CD4-positive, alpha-beta T cell treated with Interferon gamma for 1 hour (primary cell): ENCODE measurements around the gene ZNF750.

Source experiments
- DNase-seq: peaks from one replicate; pipeline ENCODE4 v3.0.0-alpha.2; 2020

The ZNF750 gene

GRCh38 chr17:82832881-82833475, 6.8 kb downstream of the ZNF750 start:
- no peak for DNase-seq

GRCh38 chr17:82832411-82832810, 7.4 kb downstream of the ZNF750 start:
- no peak for DNase-seq

DNA sequence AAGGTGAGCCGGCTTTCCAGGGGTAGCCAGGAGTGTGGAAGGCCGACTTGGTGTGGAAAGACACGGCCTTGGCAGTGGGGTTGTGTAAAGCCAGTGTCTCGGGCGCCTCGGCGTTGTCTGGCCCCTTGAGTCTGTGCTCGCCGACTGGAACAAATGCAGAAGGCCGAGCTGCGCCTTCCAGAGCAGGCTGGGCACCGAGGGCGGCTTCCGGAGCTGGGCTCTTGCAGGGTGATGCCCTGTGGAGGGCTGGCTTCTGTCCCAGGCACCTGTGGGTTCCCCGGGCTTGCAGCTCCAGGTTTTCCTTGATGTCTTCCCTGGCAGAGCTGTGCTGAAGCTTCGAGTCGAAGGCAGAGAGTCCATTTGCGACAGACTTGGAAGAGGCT, 8.0 kb downstream of the ZNF750 start:
- no peak for DNase-seq

- no peak for DNase-seq
Observed at GRCh38 chr17:82831041-82831817, 8.6 kb downstream of the ZNF750 start.

DNA sequence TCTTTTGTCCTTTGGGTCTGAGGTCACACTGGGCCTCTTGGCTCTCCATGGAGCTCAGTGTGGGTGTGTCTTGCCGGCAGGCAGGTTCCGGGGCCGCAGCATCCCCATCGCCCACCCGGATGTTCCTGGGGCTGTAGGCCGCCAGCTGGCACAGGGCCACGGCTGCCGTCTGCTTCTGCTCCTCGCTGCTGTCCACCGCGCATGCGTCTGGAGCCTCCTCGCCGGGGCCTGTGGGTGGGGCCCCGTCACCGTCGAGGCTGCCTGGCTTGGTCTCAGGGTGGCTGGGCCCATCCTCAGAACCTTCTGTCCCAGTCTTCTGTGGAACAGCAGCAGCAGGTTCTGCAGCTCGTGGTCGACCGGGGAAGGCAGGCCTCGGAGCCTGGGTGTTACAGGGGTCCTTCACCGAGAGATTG, 9.6 kb downstream of the ZNF750 start:
- no peak for DNase-seq

DNA sequence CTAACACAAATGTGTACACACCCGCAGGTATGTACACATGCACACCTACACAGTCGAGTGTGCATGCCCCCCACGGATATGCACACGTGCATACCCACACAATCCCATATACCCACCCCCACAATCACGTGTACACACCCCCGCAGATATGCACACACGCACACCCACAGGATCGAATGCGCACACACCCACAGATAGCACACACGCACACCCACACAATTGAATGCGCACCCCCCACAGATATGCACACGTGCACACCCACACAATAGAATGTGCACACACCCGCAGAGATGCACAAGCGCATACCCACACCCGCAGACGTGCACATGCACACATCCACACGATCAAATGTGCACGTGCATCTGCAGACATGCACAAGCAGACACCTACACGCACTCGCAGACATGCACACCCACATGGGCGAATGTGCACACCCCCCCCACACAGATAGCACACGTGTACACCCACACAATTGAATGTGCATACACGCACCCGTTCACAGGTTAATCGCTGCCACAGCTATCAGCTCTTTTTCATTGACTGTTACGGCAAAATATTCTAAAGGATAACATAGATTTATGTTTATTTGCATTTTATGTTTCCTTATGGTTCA, 10.8 kb downstream of the ZNF750 start:
- DNase-seq: no peak

DNA sequence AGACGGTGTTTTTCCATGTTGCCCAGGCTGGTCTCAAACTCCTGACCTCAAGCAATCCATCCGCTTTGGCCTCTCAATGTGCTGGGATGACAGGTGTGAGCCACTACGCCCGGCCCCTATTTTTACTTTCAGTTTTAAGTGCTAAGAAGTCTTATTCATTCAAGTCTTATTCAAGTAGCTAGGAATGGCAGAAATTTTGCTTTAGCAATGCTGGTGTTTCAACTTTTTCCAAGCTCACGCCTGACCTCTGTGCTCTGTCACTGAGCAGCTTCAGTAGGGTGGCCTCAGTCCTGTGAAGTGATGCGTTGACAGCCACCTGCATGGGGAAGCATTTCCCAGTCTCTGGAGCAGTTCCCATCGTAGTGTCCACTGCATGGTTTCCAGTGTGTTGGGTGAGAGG, 12.9 kb downstream of the ZNF750 start:
- no peak for DNase-seq

- no peak for DNase-seq
Observed at GRCh38 chr17:82826211-82826610, 13.6 kb downstream of the ZNF750 start.

GRCh38 chr17:82825540-82826124, 14.2 kb downstream of the ZNF750 start:
- no peak for DNase-seq

- no peak for DNase-seq
Observed at GRCh38 chr17:82823004-82823403, 16.8 kb downstream of the ZNF750 start.

DNA sequence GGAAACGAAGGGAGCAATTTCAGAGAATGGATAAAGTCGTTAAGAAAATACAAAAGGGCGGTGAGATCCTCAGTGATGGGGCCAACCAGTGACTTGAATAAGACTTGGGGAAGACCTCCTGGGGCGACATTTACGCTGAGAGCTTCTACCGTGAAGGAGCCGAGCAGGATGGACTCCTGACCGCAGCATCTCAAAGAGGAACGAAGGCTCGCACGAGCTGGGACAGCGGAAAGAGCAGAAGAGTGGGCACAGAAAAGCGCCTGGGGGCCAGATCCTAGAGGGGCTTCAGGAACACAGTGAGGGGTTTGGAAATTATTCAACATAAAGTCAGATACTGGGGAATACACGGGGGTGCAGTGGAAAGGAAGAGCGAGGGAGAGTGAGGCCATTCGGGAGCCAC, 17.5 kb downstream of the ZNF750 start:
- DNase-seq: no peak

DNA sequence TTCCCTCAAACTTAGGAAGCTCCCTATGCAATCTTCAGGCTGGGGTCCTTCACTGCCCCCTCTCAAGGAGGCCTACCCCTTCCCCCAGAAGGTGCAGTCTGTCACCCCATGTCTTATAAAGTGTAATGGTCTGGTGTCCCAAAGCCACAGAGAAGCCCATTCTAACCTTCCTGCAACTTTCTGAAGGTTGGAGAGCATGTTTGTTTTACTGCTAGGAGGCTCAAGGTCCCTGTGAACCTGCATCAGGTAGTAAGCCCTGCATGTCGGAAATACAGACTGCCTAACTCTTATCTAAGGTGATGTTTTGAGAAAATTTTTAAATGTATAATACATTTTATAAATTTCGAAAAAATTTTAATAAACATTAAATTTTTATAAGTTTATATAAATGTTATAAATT, 18.3 kb downstream of the ZNF750 start:
- DNase-seq: no peak

DNA sequence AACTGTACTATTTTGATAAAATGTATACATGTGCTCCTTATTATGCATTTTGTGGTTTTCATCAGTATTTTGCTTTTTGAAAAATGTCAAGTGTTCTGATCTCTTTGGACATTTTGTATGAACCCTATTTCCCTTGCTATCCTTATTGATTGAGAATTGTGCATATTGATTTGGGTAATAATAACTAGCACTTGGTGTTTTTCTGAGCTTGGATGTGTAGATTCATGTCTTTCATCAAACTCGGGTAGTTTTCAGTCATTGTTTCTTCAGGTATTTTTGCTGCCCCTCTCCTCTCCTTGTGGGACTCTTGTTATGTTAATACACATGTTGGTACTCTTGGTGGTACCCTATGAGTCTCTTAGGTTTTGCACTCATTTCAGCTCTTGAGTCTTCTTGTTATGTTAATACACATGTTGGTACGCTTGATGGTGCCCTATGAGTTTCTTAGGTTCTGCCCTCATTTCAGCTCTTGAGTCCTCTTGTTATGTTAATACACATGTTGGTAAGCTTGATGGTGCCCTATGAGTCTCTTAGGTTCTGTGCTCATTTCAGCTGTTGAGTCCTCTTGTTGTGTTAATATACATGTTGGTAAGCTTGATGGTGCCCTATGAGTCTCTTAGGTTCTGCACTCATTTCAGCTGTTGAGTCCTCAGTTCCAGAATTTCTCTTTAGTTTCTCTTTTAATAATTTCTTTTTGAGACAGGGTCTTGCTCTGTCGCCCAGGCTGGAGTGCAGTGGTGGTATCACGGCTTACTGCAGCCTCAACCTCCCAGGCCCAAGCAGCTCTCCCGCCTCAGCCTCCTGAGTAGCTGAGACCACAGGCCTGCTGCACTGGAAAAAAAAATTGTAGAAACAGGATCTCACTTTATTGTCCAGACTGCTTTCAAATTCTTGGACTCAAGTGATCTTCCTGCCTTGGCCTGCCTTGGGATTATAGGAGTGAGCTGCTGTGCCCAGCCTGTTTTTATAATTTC, 19.3 kb downstream of the ZNF750 start:
- no peak for DNase-seq

- DNase-seq: no peak
Observed at GRCh38 chr17:82817947-82818346, 21.9 kb downstream of the ZNF750 start.

DNA sequence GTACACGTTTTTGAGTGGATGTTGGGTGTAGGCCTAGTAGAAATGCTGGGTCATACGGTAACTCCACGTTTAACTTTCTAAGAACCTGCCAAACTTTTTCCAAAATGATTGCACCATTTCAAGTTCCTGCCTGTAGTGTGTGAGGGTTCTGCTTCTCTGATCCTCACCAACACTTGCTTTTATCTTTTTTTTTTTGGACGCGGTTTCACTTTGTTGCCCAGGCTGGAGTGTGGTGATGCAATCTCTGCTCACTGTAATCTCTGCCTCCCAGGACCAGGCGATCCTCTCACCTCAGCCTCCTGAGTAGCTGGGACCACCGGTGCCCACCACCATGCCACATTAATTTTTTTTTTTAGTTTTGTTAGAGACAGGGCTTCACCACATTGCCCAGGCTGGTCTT, 23.5 kb downstream of the ZNF750 start:
- DNase-seq: no peak

- no peak for DNase-seq
Observed at GRCh38 chr17:82815790-82816305, 24.0 kb downstream of the ZNF750 start.

GRCh38 chr17:82815354-82815753, 24.5 kb downstream of the ZNF750 start:
- DNase-seq: no peak

GRCh38 chr17:82814834-82815233, 25.0 kb downstream of the ZNF750 start:
- DNase-seq: no peak

- DNase-seq: no peak
Observed at GRCh38 chr17:82813299-82814051, 26.3 kb downstream of the ZNF750 start.

DNA sequence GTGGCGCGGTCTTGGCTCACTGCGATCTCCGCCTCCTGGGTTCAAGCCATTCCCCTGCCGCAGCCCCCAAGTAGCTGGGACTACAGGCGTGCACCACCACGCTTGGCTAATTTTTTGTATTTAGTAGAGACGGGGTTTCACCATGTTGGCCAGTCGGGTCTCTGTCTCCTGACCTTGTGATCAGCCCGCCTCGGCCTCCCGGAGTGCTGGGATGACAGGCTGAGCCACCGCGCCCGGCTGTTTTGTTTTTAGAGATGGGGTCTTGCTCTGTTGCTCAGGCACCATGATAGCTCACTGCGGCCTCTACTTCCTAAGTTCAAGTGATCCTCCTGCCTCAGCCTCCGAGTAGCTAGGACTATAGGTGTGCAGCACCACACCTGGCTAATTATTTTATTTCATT, 27.2 kb downstream of the ZNF750 start:
- DNase-seq: no peak

DNA sequence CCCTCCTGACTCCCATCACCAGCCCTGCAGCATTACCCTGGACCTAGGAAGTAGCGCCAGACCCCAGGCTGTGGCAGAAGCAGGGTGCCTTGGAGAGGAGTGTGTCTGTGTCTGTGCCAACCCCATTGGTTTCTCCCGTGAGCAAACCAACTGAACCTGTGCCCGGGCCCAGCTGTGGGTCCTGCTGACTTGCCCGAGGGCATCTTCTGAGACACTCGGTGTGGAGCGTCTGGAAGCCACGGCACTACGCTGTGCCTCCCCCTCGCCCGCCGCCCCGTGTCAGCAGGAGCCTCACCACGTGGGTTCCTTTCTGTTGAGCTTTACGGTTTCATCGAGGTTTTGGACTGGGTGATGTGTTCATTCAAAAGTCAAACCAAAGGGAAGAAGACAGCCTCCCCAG, 27.8 kb downstream of the ZNF750 start:
- DNase-seq: no peak
